Fibroblast of lung (primary cell): ENCODE data around the gene DNAAF6.

Experiments used
- CTCF ChIP-seq, 2 donors: IDR thresholded peaks in 1 of 2; conservative IDR thresholded peaks in 1 of 2; 1 replicate in 1 of 2; 2 replicates in 1 of 2; pipeline ENCODE4 v1.5.1; 2011 to 2012; ENCODE audit warnings: low read length in 2 of 2, control low read depth in 1 of 2, inconsistent platforms in 1 of 2, low read depth in 1 of 2, mild to moderate bottlenecking in 1 of 2
- EZH2 ChIP-seq: IDR thresholded peaks from 2 replicates; pipeline ENCODE4 v1.5.1; 2012; ENCODE audit warnings: low read length, control low read depth, mild to moderate bottlenecking; ENCODE audit errors: missing control alignments

- TF ChIP-seq EZH2 (no peak), CTCF (conservative IDR thresholded peaks at IDR 0.05 in 1 of 2, IDR thresholded peaks at IDR 0.05 in 1 of 2; ENCODE audit: low read depth in 1 of 2, low read length in 2 of 2) (no peak)
These were observed 7.1 kb downstream of the DNAAF6 start for GRCh38 chrX:107213477-107213876.
